HG02973 (cell line): ENCODE results near the gene COMT.

Experiments used
- ATAC-seq: cut with Tn5 transposase; IDR thresholded peaks from one replicate; pipeline ENCODE4 v1.9.1; 2021; ENCODE audit warnings: moderate library complexity; ENCODE audit not compliant: unreplicated experiment

COMT gene

GRCh38 chr22:19968450-19968891, 26.9 kb downstream of the COMT start:
- ATAC-seq = no peak

GRCh38 chr22:19969141-19969928, 27.8 kb downstream of the COMT start:
- ATAC-seq = no peak

GRCh38 chr22:19970031-19970478, 28.5 kb downstream of the COMT start:
- ATAC-seq = no peak

GRCh38 chr22:19970479-19971275, 29.1 kb downstream of the COMT start:
- ATAC-seq = no peak

- no peak for ATAC-seq
Observed at GRCh38 chr22:19971276-19972124, 29.9 kb downstream of the COMT start.

GRCh38 chr22:19972251-19972650, 30.7 kb downstream of the COMT start:
- ATAC-seq = no peak

- no peak for ATAC-seq
Observed at GRCh38 chr22:19972652-19973550, 31.3 kb downstream of the COMT start.

GRCh38 chr22:19973551-19974267, 32.1 kb downstream of the COMT start:
- ATAC-seq = no peak

GRCh38 chr22:19974268-19974861, 32.8 kb downstream of the COMT start:
- ATAC-seq = no peak

- ATAC-seq = no peak
Observed at GRCh38 chr22:19974935-19975706, 33.5 kb downstream of the COMT start.

GRCh38 chr22:19975707-19976035, 34.1 kb downstream of the COMT start:
- ATAC-seq = no peak

- no peak for ATAC-seq
Observed at GRCh38 chr22:19976671-19977070, 35.1 kb downstream of the COMT start.

- no peak for ATAC-seq
Observed at GRCh38 chr22:19977296-19978243, 36.0 kb downstream of the COMT start.

- no peak for ATAC-seq
Observed at GRCh38 chr22:19978748-19979147, 37.2 kb downstream of the COMT start.

GRCh38 chr22:19979712-19980493, 38.3 kb downstream of the COMT start:
- no peak for ATAC-seq

- no peak for ATAC-seq
Observed at GRCh38 chr22:19980766-19981165, 39.2 kb downstream of the COMT start.
